HCT116 (cell line): ENCODE measurements around the gene HRC. TPM values are rescaled to one million over a fixed set of nuclear protein-coding genes. Genes with fewer than 3 reads are reported as not detected.
A peak's percentile ranks its signal among the peaks of the same experiment; 100 is the strongest.
"Not testable (repeated sequence)": the region's sequence is repeated elsewhere in the genome, so short reads cannot be mapped to it uniquely, and the experiment has no call there.

Experiments
- ATAC-seq: fragments of 200-7000 bp; cut with Tn5 transposase; 2 replicates; pipeline ENCODE4 v1.9.1; 2020; ENCODE audit warnings: mild to moderate bottlenecking, moderate library complexity
- BruUV-seq: library from RNA; stranded (reverse); fragments of 400-500 nt; replicated peaks from 2 replicates; lab custom pipeline; 2021; lab: Mats Ljungman, UMichigan
- CTCF ChIA-PET: fragments of 300-600 bp; sonication (Branson Sonifier 250); formaldehyde crosslinking; loops from one replicate; lab custom pipeline; 2021; ENCODE audit warnings: antibody characterized with exemption; lab: Charles Lee
- POLR2A ChIA-PET: fragments of 300-600, 350-600 bp; sonication (Branson Sonifier 250); formaldehyde crosslinking; loops from one replicate; lab custom pipeline; 2021; ENCODE audit warnings: antibody characterized with exemption; lab: Charles Lee
- RAD21 ChIA-PET, 2 experiments: fragments of 300-600 bp; sonication (Branson Sonifier 250); formaldehyde crosslinking; loops; one replicate each; lab custom pipeline; 2023; ENCODE audit warnings: low total read pairs in 2 of 2; ENCODE audit not compliant: uncharacterized antibody in 2 of 2, unreplicated experiment in 2 of 2, low non-redundant PET in 1 of 2; lab: Charles Lee
- DNase-seq: peaks from one replicate; pipeline ENCODE4 v3.0.0-alpha.2; 2010; ENCODE audit warnings: low read depth, low spot score
- H2AFZ ChIP-seq: fragments of 200-600 bp; shearing (Covaris generic), sonication (generic); 2 replicates; pipeline ENCODE4 v1.6.1; 2017; ENCODE audit warnings: low read depth, mixed run types, mixed read lengths, antibody characterized with exemption, low read length; ENCODE audit not compliant: poor library complexity, severe bottlenecking
- H3K27ac ChIP-seq: 2 replicates; pipeline ENCODE4 v1.5.1; 2012; ENCODE audit warnings: low read depth, low read length
- H3K27me3 ChIP-seq: fragments of 200-600 bp; sonication (generic); 2 replicates; pipeline ENCODE4 v1.6.1; 2016; ENCODE audit warnings: mixed run types, low read length, mixed read lengths; ENCODE audit not compliant: insufficient read depth
- H3K36me3 ChIP-seq, 2 experiments: fragments of 200-500 bp in 1 of 2; fragments of 200-600 bp in 1 of 2; sonication (Bioruptor generic) in 1 of 2; sonication (generic) in 1 of 2; 2 replicates each; pipeline versions ENCODE4 v1.5.1 to v1.6.1; 2014 to 2016; ENCODE audit warnings: low read length in 2 of 2, inconsistent platforms in 1 of 2, mixed read lengths in 1 of 2, mixed run types in 1 of 2; ENCODE audit not compliant: insufficient read depth in 2 of 2, control insufficient read depth in 1 of 2
- H3K4me1 ChIP-seq, 2 experiments: fragments of 200-600 bp in 1 of 2; sonication (generic) in 1 of 2; 2 replicates each; pipeline versions ENCODE4 v1.5.1 to v1.6.1; 2012 to 2017; ENCODE audit warnings: low read length in 2 of 2, inconsistent platforms in 1 of 2, mild to moderate bottlenecking in 1 of 2, mixed read lengths in 1 of 2, mixed run types in 1 of 2, moderate library complexity in 1 of 2; ENCODE audit not compliant: insufficient read depth in 2 of 2, control insufficient read depth in 1 of 2
- H3K4me2 ChIP-seq: fragments of 200-600 bp; sonication (generic); 2 replicates; pipeline ENCODE4 v1.6.1; 2017; ENCODE audit warnings: mixed run types, low read length, mixed read lengths
- H3K4me3 ChIP-seq, 2 experiments: fragments of 200-600 bp in 1 of 2; sonication (generic) in 1 of 2; replicated peaks in 1 of 2; 2 replicates each; pipeline ENCODE4 v1.5.1; 2011 to 2016; ENCODE audit warnings: low read length in 2 of 2, control low read depth in 1 of 2, low read depth in 1 of 2, mild to moderate bottlenecking in 1 of 2, mixed read lengths in 1 of 2, mixed run types in 1 of 2
- H3K79me2 ChIP-seq: fragments of 200-600 bp; sonication (generic); 2 replicates; pipeline ENCODE4 v1.6.1; 2017; ENCODE audit warnings: mild to moderate bottlenecking, mixed run types, low read length, moderate library complexity, mixed read lengths; ENCODE audit not compliant: insufficient read depth
- H3K9ac ChIP-seq: fragments of 200-600 bp; sonication (generic); 2 replicates; pipeline ENCODE4 v1.6.1; 2016; ENCODE audit warnings: low read length, mixed read lengths
- H3K9me2 ChIP-seq: fragments of 200-600 bp; sonication (generic), shearing (Covaris generic); 2 replicates; pipeline ENCODE4 v1.6.1; 2017; ENCODE audit warnings: mixed run types, mild to moderate bottlenecking, moderate library complexity; ENCODE audit not compliant: insufficient read depth
- H3K9me3 ChIP-seq, 2 experiments: fragments of 200-500 bp in 1 of 2; fragments of 200-600 bp in 1 of 2; sonication (Bioruptor generic) in 1 of 2; sonication (generic) in 1 of 2; 2 replicates each; pipeline ENCODE4 v1.6.1; 2014 to 2017; ENCODE audit warnings: low read length in 2 of 2, mixed read lengths in 2 of 2, inconsistent platforms in 1 of 2, low read depth in 1 of 2, mild to moderate bottlenecking in 1 of 2, mixed run types in 1 of 2, moderate library complexity in 1 of 2; ENCODE audit not compliant: control insufficient read depth in 1 of 2, insufficient read depth in 1 of 2
- H4K20me1 ChIP-seq: fragments of 200-600 bp; sonication (generic), shearing (Covaris generic); 2 replicates; pipeline ENCODE4 v1.6.1; 2017; ENCODE audit warnings: mixed run types, mild to moderate bottlenecking, moderate library complexity; ENCODE audit not compliant: insufficient read depth
- CBX3 ChIP-seq: IDR thresholded peaks from 2 replicates; pipeline ENCODE4 v1.6.1; 2012; ENCODE audit warnings: low read depth
- ELF1 ChIP-seq: IDR thresholded peaks from 2 replicates; pipeline ENCODE4 v1.6.1; 2012; ENCODE audit warnings: low read depth, borderline replicate concordance
- JUND ChIP-seq: IDR thresholded peaks from 2 replicates; pipeline ENCODE4 v1.6.1; 2012
- POLR2A ChIP-seq: IDR thresholded peaks from 2 replicates; pipeline ENCODE4 v1.7.0; 2011; ENCODE audit warnings: borderline replicate concordance; ENCODE audit not compliant: insufficient read depth, insufficient read length; ENCODE audit errors: extremely low read depth
- SP1 ChIP-seq: IDR thresholded peaks from 2 replicates; pipeline ENCODE4 v1.6.1; 2012; ENCODE audit warnings: low read depth
- TCF7L2 ChIP-seq: IDR thresholded peaks from 2 replicates; pipeline ENCODE4 v1.7.0; 2011; ENCODE audit warnings: borderline replicate concordance, inconsistent platforms; ENCODE audit not compliant: insufficient read depth, insufficient read length; ENCODE audit errors: extremely low read depth
- ZBTB33 ChIP-seq: IDR thresholded peaks from 2 replicates; pipeline ENCODE4 v1.6.1; 2011; ENCODE audit warnings: mild to moderate bottlenecking, low read length, moderate library complexity; ENCODE audit not compliant: insufficient replicate concordance; ENCODE audit errors: extremely low read depth
- ZFX ChIP-seq: fragments of 450-650 bp; IDR thresholded peaks from 2 replicates; pipeline ENCODE4 v1.6.1; 2017
- intact Hi-C: fragments of 100-400 bp; cut with micrococcal nuclease; formaldehyde crosslinking; loops from 2 replicates; pipeline ENCODE4 v1.10.0; 2022
- total RNA-seq: library from RNA; stranded (reverse); gene quantifications from one replicate; pipeline ENCODE4 v1.2.1, GENCODE V29; 2021; ENCODE audit not compliant: unreplicated experiment

The HRC gene
- total RNA-seq, 1 experiment from 2014 or later = not detected

DNA sequence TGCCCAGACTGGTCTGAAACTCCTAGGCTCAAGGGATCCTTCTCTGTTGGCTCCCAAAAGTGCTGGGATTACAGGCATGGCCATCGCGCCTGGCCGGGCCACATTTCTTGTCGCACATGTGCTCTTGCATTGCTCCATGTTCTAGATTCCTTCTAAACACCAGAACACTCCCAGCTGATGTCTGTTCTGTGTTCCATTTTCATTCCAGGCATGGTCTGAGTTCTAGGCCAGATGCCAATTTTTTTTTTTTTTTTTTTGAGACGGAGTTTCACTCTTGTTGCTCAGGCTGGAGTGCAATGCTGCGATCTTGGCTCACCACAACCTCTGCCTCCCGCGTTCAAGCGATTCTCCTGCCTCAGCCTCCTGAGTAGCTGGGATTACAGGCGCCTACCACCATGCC is 33.4 kb downstream of the HRC start:
- ATAC-seq, H3K27me3 ChIP-seq, RAD21 ChIA-PET, H3K79me2 ChIP-seq, H3K9me2 ChIP-seq, H2AFZ ChIP-seq, H3K27ac ChIP-seq, H3K9me3 ChIP-seq, POLR2A ChIA-PET, H4K20me1 ChIP-seq, DNase-seq, H3K4me2 ChIP-seq, H3K9ac ChIP-seq, intact Hi-C loops, BruUV-seq, H3K36me3 ChIP-seq, H3K4me3 ChIP-seq: not testable (repeated sequence)
- CTCF ChIA-PET = interaction anchor here (0.6 kb wide), 1 partner anchor 57 kb away, joined by 4 read pairs; the partner anchor contains the start of gene NTF4
- H3K4me1 ChIP-seq = peaks cover 13 to 25% of the 10 kb centered on the region in 2 experiments

- H3K27ac ChIP-seq = no peak overlapping the region
- peaks cover 13 to 25% of the 10 kb centered on the region in 2 experiments for H3K4me1 ChIP-seq
- CTCF ChIA-PET = no interaction called here
- DNase-seq (no peak), ATAC-seq (no peak)
- intact Hi-C loops = no loop called here
- no TSS peak for BruUV-seq
- no peaks in the 10 kb centered on the region for H3K9me3 ChIP-seq
- no peak overlapping the region for H2AFZ ChIP-seq
- H3K9me2 ChIP-seq = no peaks in the 10 kb centered on the region
- H3K4me2 ChIP-seq = peak overlapping the region; percentile 99; the same call in 1 of the 2 replicates
- H4K20me1 ChIP-seq = no peaks in the 10 kb centered on the region
- POLR2A ChIA-PET = no interaction called here
- RAD21 ChIA-PET = no interaction called here
- TF ChIP-seq ELF1 (no peak), ZFX (no peak), TCF7L2 (no peak), JUND (no peak), SP1 (no peak), ZBTB33 (no peak), POLR2A (no peak), CBX3 (no peak)
- TF ChIP-seq, all 23 proteins: peak for 0
- H3K36me3 ChIP-seq = no peaks in the 10 kb centered on the region
- H3K9ac ChIP-seq = no peak overlapping the region
- no peak overlapping the region for H3K4me3 ChIP-seq
- no peaks in the 10 kb centered on the region for H3K79me2 ChIP-seq
- H3K27me3 ChIP-seq = no peaks in the 10 kb centered on the region
These were observed 34.3 kb downstream of the HRC start for GRCh38 chr19:49120868-49121267.
